Left lung (tissue), 10 donors: ENCODE results near the gene ERGIC2. TPM values are rescaled to one million over a fixed set of nuclear protein-coding genes. Genes with fewer than 3 reads are reported as not detected.

Source experiments
- ATAC-seq: fragments of 200-7000 bp; cut with Tn5 transposase; one replicate; pipeline ENCODE4 v1.9.1; 2020; ENCODE audit warnings: moderate library complexity
- DNase-seq, 4 donors: peaks; one replicate each; pipeline ENCODE4 v3.0.0-alpha.2; 2013 to 2020
- H3K27ac ChIP-seq, 2 donors: fragments of 200-600 bp; sonication (generic) in 1 of 2; one replicate each; pipeline versions ENCODE4 v1.5.0 to v1.8.0; 2020 to 2021
- H3K27me3 ChIP-seq, 2 donors: fragments of 200-600 bp; sonication (generic) in 1 of 2; one replicate each; pipeline versions ENCODE4 v1.5.0 to v1.8.0; 2020 to 2021
- H3K36me3 ChIP-seq, 2 donors: fragments of 200-600 bp; sonication (generic) in 1 of 2; one replicate each; pipeline versions ENCODE4 v1.5.0 to v1.8.0; 2020 to 2021
- H3K4me1 ChIP-seq, 2 donors: fragments of 200-600 bp; one replicate each; pipeline ENCODE4 v1.8.0; 2021
- H3K4me3 ChIP-seq, 2 donors: fragments of 200-600 bp; sonication (generic) in 1 of 2; one replicate each; pipeline versions ENCODE4 v1.5.0 to v1.8.0; 2020 to 2021; ENCODE audit warnings: mild to moderate bottlenecking in 1 of 2
- H3K9me3 ChIP-seq, 2 donors: fragments of 200-600 bp; sonication (generic) in 1 of 2; one replicate each; pipeline versions ENCODE4 v1.5.0 to v1.8.0; 2020 to 2021
- intact Hi-C, 2 donors: fragments of 100-400 bp; cut with DNase I; formaldehyde crosslinking; loops; one replicate each; pipeline versions ENCODE4 v1.11.2 to v1.14.2; 2022
- polyA plus RNA-seq, 6 donors: library from polyadenylated mRNA; unstranded; fragments of 120-200 nt; gene quantifications; one replicate each; pipeline ENCODE4 v1.2.1, GENCODE V29; 2013; ENCODE audit not compliant: insufficient read length in 6 of 6
- total RNA-seq, 2 donors: library from RNA; stranded (reverse); fragmentation: NEBNext Ultra II Directional; extraction: Animal tissue kit (Norgen Biotek cat#: 25700); gene quantifications; one replicate each; pipeline ENCODE4 v1.2.1, GENCODE V29; 2021
- TF ChIP-seq, protein P1 (sequence below), 2 donors: fragments of 200-600 bp; sonication (generic) in 1 of 2; IDR thresholded peaks; one replicate each; pipeline versions ENCODE4 v1.5.0 to v1.8.0; 2021; ENCODE audit warnings: antibody characterized with exemption in 2 of 2
- donor health status: DM: no; HTN: yes; CAD: no.
- donor health status: DM: no; HTN: no; CAD: no.

Gene ERGIC2
- total and polyA plus RNA-seq, 8 donors, result 78.5 to 95.1 (median 84.4) TPM

DNA sequence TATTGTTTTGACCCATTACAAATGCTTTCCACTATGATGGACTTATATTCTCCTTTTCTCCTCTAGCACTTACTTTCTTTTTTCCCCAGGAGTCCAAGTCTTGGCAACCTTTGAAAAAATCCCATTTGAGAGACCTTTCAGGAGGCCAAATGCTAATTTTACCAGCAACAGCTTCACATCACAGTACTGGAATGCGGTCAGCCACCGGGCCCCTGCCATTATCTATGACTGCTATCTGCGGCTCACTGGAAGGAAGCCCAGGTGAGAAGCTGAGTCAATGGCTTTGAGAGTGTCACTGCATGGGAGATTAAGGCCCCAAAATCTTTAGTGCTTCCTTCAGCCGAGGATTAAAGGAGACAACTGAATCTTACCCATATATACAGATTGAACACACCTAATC is 64.2 kb downstream of the ERGIC2 start:
- intact Hi-C loops, result loop anchor here in 1 of 2 donors (5.0 kb wide), 1 partner anchor 229 kb away; no protein-coding TSS in a partner anchor
- ATAC-seq, result no peak
- Histone ChIP-seq H3K36me3 (peaks cover 0 to 12% of the 10 kb centered on the region in 2 donors), H3K27me3 (no peaks in the 10 kb centered on the region), H3K4me3 (no peak overlapping the region), H3K9me3 (no peaks in the 10 kb centered on the region), H3K4me1 (peaks cover 0 to 8% of the 10 kb centered on the region in 2 donors), H3K27ac (no peak overlapping the region)
- DNase-seq, result no peak
- TF ChIP-seq, protein P1, sequence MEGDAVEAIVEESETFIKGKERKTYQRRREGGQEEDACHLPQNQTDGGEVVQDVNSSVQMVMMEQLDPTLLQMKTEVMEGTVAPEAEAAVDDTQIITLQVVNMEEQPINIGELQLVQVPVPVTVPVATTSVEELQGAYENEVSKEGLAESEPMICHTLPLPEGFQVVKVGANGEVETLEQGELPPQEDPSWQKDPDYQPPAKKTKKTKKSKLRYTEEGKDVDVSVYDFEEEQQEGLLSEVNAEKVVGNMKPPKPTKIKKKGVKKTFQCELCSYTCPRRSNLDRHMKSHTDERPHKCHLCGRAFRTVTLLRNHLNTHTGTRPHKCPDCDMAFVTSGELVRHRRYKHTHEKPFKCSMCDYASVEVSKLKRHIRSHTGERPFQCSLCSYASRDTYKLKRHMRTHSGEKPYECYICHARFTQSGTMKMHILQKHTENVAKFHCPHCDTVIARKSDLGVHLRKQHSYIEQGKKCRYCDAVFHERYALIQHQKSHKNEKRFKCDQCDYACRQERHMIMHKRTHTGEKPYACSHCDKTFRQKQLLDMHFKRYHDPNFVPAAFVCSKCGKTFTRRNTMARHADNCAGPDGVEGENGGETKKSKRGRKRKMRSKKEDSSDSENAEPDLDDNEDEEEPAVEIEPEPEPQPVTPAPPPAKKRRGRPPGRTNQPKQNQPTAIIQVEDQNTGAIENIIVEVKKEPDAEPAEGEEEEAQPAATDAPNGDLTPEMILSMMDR (IDR thresholded peaks at IDR 0.05), result no peak

DNA sequence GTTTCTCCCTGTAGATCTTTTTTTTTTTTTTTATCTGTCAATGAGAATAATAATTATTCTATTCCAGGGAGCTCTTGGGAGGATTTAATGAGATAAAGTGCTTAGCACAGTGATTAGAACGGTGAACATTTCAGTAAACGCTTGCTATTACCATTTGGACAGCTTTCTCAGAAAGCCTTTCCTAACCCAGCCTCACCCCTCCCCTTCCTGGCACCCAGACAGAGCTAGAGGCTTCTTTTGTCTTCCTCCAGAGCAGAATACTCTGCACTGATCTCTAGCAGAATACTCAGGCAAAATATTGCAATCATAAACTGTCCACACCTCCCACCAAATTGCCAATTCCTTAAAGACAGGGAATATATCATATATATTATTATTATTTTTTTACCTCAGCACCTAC is 66.6 kb downstream of the ERGIC2 start:
- H3K27ac ChIP-seq, result no peak overlapping the region
- no peak for ATAC-seq
- H3K4me3 ChIP-seq, result no peak overlapping the region
- H3K9me3 ChIP-seq, result no peaks in the 10 kb centered on the region
- peaks cover 0 to 15% of the 10 kb centered on the region in 2 donors for H3K36me3 ChIP-seq
- peaks cover 0 to 8% of the 10 kb centered on the region in 2 donors for H3K4me1 ChIP-seq
- DNase-seq, result peak in 2 of 4 donors; percentile 1 to 7
- intact Hi-C loops, result no loop called here
- TF ChIP-seq, protein P1 (IDR thresholded peaks at IDR 0.05), result no peak
- no peaks in the 10 kb centered on the region for H3K27me3 ChIP-seq

DNA sequence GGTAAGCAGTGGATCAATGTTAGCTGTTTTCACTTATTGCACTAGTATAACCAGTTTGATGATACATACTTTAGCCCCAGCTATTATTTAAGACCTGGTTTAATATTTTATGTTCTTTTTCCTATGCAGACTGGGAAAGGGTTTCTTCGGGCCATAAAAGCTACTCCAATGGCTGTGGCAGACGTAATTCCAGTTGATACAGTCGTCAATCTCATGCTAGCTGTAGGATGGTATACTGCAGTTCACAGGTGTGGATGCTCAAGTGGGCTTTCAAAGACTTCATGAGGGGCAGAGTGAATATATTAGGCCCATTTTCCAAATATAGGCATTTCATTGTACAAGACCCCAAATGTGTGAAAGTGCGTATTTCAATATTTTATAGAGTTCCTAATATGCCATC is 70.1 kb downstream of the ERGIC2 start:
- Histone ChIP-seq H3K27ac (no peak overlapping the region), H3K27me3 (no peaks in the 10 kb centered on the region), H3K36me3 (peaks cover 0 to 25% of the 10 kb centered on the region in 2 donors), H3K4me1 (no peaks in the 10 kb centered on the region), H3K4me3 (no peak overlapping the region), H3K9me3 (no peaks in the 10 kb centered on the region)
- TF ChIP-seq, protein P1 (IDR thresholded peaks at IDR 0.05), result no peak
- ATAC-seq (no peak), DNase-seq (no peak)
- intact Hi-C loops, result no loop called here

DNA sequence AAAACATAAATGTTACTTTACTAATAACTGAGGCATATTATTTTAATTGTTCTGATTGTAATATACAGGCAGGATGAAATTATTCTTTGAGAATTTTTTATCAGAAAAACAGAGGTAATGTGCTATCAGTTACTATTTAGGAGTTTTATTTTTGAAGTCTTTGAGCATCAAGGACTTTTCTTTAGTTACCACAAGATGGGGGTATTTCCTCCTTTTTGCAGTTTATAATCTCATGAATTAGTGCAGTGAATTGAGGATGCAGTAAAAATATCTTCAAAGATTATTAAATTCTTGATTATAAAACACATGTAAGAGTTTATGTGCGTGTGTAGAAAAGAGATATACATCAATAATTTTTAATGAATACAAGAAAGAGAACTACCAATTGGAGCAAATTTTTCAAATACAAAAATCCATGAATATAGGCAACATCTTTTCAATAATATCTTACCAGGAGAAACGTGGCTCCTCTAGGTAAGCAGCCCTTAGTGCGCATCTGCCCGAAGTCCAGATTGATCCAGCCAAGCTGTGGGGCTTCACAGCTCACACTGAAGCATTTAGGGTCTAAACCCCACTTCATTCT is 71.6 kb downstream of the ERGIC2 start:
- Histone ChIP-seq H3K9me3 (no peaks in the 10 kb centered on the region), H3K4me3 (no peak overlapping the region), H3K36me3 (peaks cover 0 to 25% of the 10 kb centered on the region in 2 donors), H3K4me1 (no peaks in the 10 kb centered on the region), H3K27ac (no peak overlapping the region), H3K27me3 (no peaks in the 10 kb centered on the region)
- ATAC-seq (no peak), DNase-seq (peak in 1 of 4 donors; percentile 6)
- TF ChIP-seq, protein P1 (IDR thresholded peaks at IDR 0.05), result no peak
- intact Hi-C loops, result no loop called here

DNA sequence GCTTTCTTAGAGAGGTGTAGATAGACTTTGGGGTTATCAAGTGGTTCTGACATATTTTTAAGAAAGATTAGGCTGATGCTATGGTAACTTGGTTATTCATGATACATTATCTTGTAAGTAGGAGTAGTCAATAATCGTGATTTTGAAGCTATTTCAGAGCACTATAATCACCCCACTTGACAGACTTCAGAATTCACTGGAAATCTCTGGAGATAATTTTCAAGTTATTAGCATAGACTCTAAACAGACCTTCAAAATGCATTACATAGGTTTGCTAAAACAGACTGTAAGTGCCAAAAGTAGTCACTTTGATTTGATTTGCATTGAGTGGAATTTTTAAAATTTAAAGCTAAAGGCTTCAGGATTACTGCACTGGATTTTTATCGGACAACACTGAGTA is 74.3 kb downstream of the ERGIC2 start:
- TF ChIP-seq, protein P1 (IDR thresholded peaks at IDR 0.05), result no peak
- no peak for ATAC-seq

More for the DNA sequence above, 74.3 kb downstream of the ERGIC2 start:
- Histone ChIP-seq H3K9me3 (no peaks in the 10 kb centered on the region), H3K4me3 (no peak overlapping the region), H3K4me1 (no peaks in the 10 kb centered on the region), H3K27ac (no peak overlapping the region), H3K36me3 (peaks cover 0 to 15% of the 10 kb centered on the region in 2 donors), H3K27me3 (no peaks in the 10 kb centered on the region)
- no peak for DNase-seq
- intact Hi-C loops, result no loop called here
